CD4-positive, alpha-beta T cell treated with Interleukin-15 for 1 hour (primary cell): Measurements from ENCODE around the gene ZNF793.

Source experiments
- DNase-seq: peaks from one replicate; pipeline ENCODE4 v3.0.0-alpha.2; 2020

The ZNF793 gene

GRCh38 chr19:37572203-37572602 lies 65.5 kb downstream of the ZNF793 start:
- DNase-seq = no peak

GRCh38 chr19:37583340-37583739 lies 76.6 kb downstream of the ZNF793 start:
- no peak for DNase-seq
